CD4-positive, alpha-beta T cell treated with Interleukin-4 for 1 hour (primary cell): Measurements from ENCODE around the gene SLC24A1.
A peak's percentile ranks its signal among the peaks of the same experiment; 100 is the strongest.

Experiments used
- DNase-seq, 2 donors: peaks; one replicate each; pipeline ENCODE4 v3.0.0-alpha.2; 2020 to 2022

SLC24A1 gene

GRCh38 chr15:65619626-65620290 is 2.0 kb upstream of the SLC24A1 start:
- DNase-seq = no peak

GRCh38 chr15:65620833-65621232 is 905 bp upstream of the SLC24A1 start:
- no peak for DNase-seq

GRCh38 chr15:65623103-65623502 is 1.4 kb downstream of the SLC24A1 start:
- no peak for DNase-seq

GRCh38 chr15:65626856-65627255 is 5.1 kb downstream of the SLC24A1 start:
- no peak for DNase-seq

- DNase-seq = no peak
These were observed 7.8 kb downstream of the SLC24A1 start for GRCh38 chr15:65629548-65629947.

- DNase-seq = no peak
These were observed 9.0 kb downstream of the SLC24A1 start for GRCh38 chr15:65630760-65631159.

GRCh38 chr15:65631503-65631902 is 9.8 kb downstream of the SLC24A1 start:
- DNase-seq = peak in 1 of 2 donors; percentile 19

GRCh38 chr15:65632780-65633375 is 11.1 kb downstream of the SLC24A1 start:
- DNase-seq = no peak

GRCh38 chr15:65633752-65634151 is 12.0 kb downstream of the SLC24A1 start:
- DNase-seq = no peak

- no peak for DNase-seq
These were observed 12.6 kb downstream of the SLC24A1 start for GRCh38 chr15:65634356-65634755.

GRCh38 chr15:65638109-65638508 is 16.4 kb downstream of the SLC24A1 start:
- no peak for DNase-seq

- peak; percentile 46 to 80 for DNase-seq
These were observed 16.9 kb downstream of the SLC24A1 start for GRCh38 chr15:65638681-65639089.

GRCh38 chr15:65639509-65639908 is 17.8 kb downstream of the SLC24A1 start:
- no peak for DNase-seq

- DNase-seq = no peak
These were observed 20.2 kb downstream of the SLC24A1 start for GRCh38 chr15:65641768-65642475.

GRCh38 chr15:65642594-65642993 is 20.9 kb downstream of the SLC24A1 start:
- DNase-seq = no peak

- no peak for DNase-seq
These were observed 22.5 kb downstream of the SLC24A1 start for GRCh38 chr15:65644282-65644681.

GRCh38 chr15:65645392-65645791 is 23.7 kb downstream of the SLC24A1 start:
- DNase-seq = no peak

GRCh38 chr15:65646486-65646885 is 24.7 kb downstream of the SLC24A1 start:
- no peak for DNase-seq

GRCh38 chr15:65650312-65651041 is 28.7 kb downstream of the SLC24A1 start:
- no peak for DNase-seq

- no peak for DNase-seq
These were observed 29.2 kb downstream of the SLC24A1 start for GRCh38 chr15:65651042-65651322.

- no peak for DNase-seq
These were observed 30.4 kb downstream of the SLC24A1 start for GRCh38 chr15:65651831-65652749.

- DNase-seq = no peak
These were observed 31.6 kb downstream of the SLC24A1 start for GRCh38 chr15:65653341-65653740.
